GM23248 (cell line): ENCODE data around the gene KERA. TPM values are rescaled to one million over a fixed set of nuclear protein-coding genes. Genes with fewer than 3 reads are reported as not detected.

Experiments
- DNase-seq: peaks from one replicate; pipeline ENCODE4 v3.0.0-alpha.2; 2015
- H2AFZ ChIP-seq: fragments of 200-600 bp; sonication (generic); 2 replicates; pipeline ENCODE4 v1.6.1; 2016; ENCODE audit warnings: antibody characterized with exemption
- H3F3A ChIP-seq: fragments of 200-600 bp; sonication (generic); 2 replicates; pipeline ENCODE4 v1.6.1; 2016; ENCODE audit warnings: mild to moderate bottlenecking, antibody characterized with exemption, mixed run types; ENCODE audit not compliant: insufficient read depth
- H3K27ac ChIP-seq: fragments of 200-600 bp; sonication (generic); 2 replicates; pipeline ENCODE4 v1.5.1; 2016; ENCODE audit warnings: mild to moderate bottlenecking
- H3K27me3 ChIP-seq: fragments of 200-600 bp; sonication (generic); replicated peaks from 2 replicates; pipeline ENCODE4 v1.6.1; 2016; ENCODE audit warnings: mild to moderate bottlenecking; ENCODE audit not compliant: insufficient read depth
- H3K36me3 ChIP-seq: fragments of 200-600 bp; sonication (generic); 2 replicates; pipeline ENCODE4 v1.6.1; 2016; ENCODE audit warnings: low read depth, mild to moderate bottlenecking
- H3K4me1 ChIP-seq: fragments of 200-600 bp; sonication (generic); 2 replicates; pipeline ENCODE4 v1.6.1; 2016; ENCODE audit warnings: mild to moderate bottlenecking; ENCODE audit not compliant: insufficient read depth
- H3K4me2 ChIP-seq: fragments of 200-600 bp; sonication (generic); one replicate; pipeline ENCODE4 v1.6.1; 2016; ENCODE audit warnings: mild to moderate bottlenecking; ENCODE audit not compliant: unreplicated experiment
- H3K4me3 ChIP-seq: fragments of 200-600 bp; sonication (generic); 2 replicates; pipeline ENCODE4 v1.5.1; 2016; ENCODE audit warnings: mild to moderate bottlenecking
- H3K79me2 ChIP-seq: fragments of 200-600 bp; sonication (generic); 2 replicates; pipeline ENCODE4 v1.6.1; 2016; ENCODE audit warnings: mild to moderate bottlenecking; ENCODE audit not compliant: insufficient read depth
- H3K9ac ChIP-seq: fragments of 200-600 bp; sonication (generic); 2 replicates; pipeline ENCODE4 v1.6.1; 2016; ENCODE audit warnings: mild to moderate bottlenecking
- H3K9me2 ChIP-seq: fragments of 200-600 bp; sonication (generic); 2 replicates; pipeline ENCODE4 v1.6.1; 2016; ENCODE audit warnings: mixed run types, mild to moderate bottlenecking, moderate library complexity; ENCODE audit not compliant: insufficient read depth
- H3K9me3 ChIP-seq: fragments of 200-600 bp; sonication (generic); one replicate; pipeline ENCODE4 v1.6.1; 2017; ENCODE audit warnings: low read depth
- H4K20me1 ChIP-seq: fragments of 200-600 bp; sonication (generic); 2 replicates; pipeline ENCODE4 v1.6.0; 2016; ENCODE audit not compliant: insufficient read depth
- EZH2 ChIP-seq: fragments of 200-600 bp; sonication (generic); IDR thresholded peaks from 2 replicates; pipeline ENCODE4 v1.6.1; 2018; ENCODE audit warnings: antibody characterized with exemption, mild to moderate bottlenecking; ENCODE audit not compliant: insufficient read depth, poor library complexity, severe bottlenecking
- EZH2phosphoT487 ChIP-seq: fragments of 200-600 bp; sonication (generic); IDR thresholded peaks from 2 replicates; pipeline ENCODE4 v1.6.1; 2018; ENCODE audit warnings: antibody characterized with exemption, moderate library complexity, mild to moderate bottlenecking, low read depth; ENCODE audit not compliant: insufficient read depth
- WGBS, 2 experiments: methylation state at CpG; one replicate each; pipeline ENCODE4 v1.1.6; 2015 to 2017; ENCODE audit warnings: low lambda C conversion rate in 2 of 2, low coverage in 1 of 2; ENCODE audit errors: missing lambda C conversion rate in 2 of 2; 5-methylcytosine and 5-hydroxymethylcytosine counted together
- in situ Hi-C: fragments of 300-500 bp; cut with MboI; formaldehyde crosslinking; loops from 2 replicates; pipeline ENCODE4 v1.15.0; 2020
- polyA plus RNA-seq: library from polyadenylated mRNA; unstranded; fragments of >200 nt; fragmentation: Nextera tagmentation; extraction: Ambion mirVana; gene quantifications from 2 replicates; pipeline ENCODE4 v1.2.1, GENCODE V29; 2016
- total RNA-seq: library from RNA; depleted of rRNA; stranded (reverse); fragments of >200 nt; shearing (Covaris generic); gene quantifications from 2 replicates; pipeline ENCODE4 v1.2.3, GENCODE V29; 2014

KERA gene
- total and polyA plus RNA-seq, 2 experiments from 2014 or later = not detected

- H3K36me3 ChIP-seq = no peaks in the 10 kb centered on the region
- no peak overlapping the region for H2AFZ ChIP-seq
- H3K4me2 ChIP-seq = no peak overlapping the region
- no peak overlapping the region for H3K27ac ChIP-seq
- in situ Hi-C loops = no loop called here
- no peak for DNase-seq
- no peaks in the 10 kb centered on the region for H3K79me2 ChIP-seq
- H4K20me1 ChIP-seq = no peaks in the 10 kb centered on the region
- no peaks in the 10 kb centered on the region for H3K9me3 ChIP-seq
- no peak overlapping the region for H3K4me3 ChIP-seq
- no peaks in the 10 kb centered on the region; the same call in 1 of the 2 replicates for H3K9me2 ChIP-seq
- H3K27me3 ChIP-seq = no peaks in the 10 kb centered on the region
- 0 out of 2 replicates have a peak, but pooled peaks cover 2% of the 10 kb centered on the region for H3F3A ChIP-seq
- no peak overlapping the region for H3K9ac ChIP-seq
- TF ChIP-seq EZH2 (no peak), EZH2phosphoT487 (no peak)
- H3K4me1 ChIP-seq = peaks cover 6% of the 10 kb centered on the region
Observed at GRCh38 chr12:91059211-91059610, 1.4 kb upstream of the KERA start.

GRCh38 chr12:91058786-91059185, 962 bp upstream of the KERA start:
- WGBS, 2 experiments = 8 to 13% methylated on average over 1 of the region's 1 CpG
- in situ Hi-C loops = no loop called here
- peak; percentile 39 for DNase-seq
- no peak for TF ChIP-seq EZH2
- no peak for TF ChIP-seq EZH2phosphoT487
- Histone ChIP-seq H4K20me1 (no peaks in the 10 kb centered on the region), H3K4me3 (no peak overlapping the region), H3K27me3 (no peaks in the 10 kb centered on the region), H2AFZ (no peak overlapping the region), H3K4me2 (no peak overlapping the region), H3K9me2 (no peaks in the 10 kb centered on the region), H3F3A (0 out of 2 replicates have a peak, but pooled peaks cover 6% of the 10 kb centered on the region), H3K27ac (no peak overlapping the region), H3K36me3 (no peaks in the 10 kb centered on the region), H3K9me3 (no peaks in the 10 kb centered on the region), H3K4me1 (peaks cover 10% of the 10 kb centered on the region), H3K9ac (no peak overlapping the region), H3K79me2 (no peaks in the 10 kb centered on the region)

- no peaks in the 10 kb centered on the region for H3K79me2 ChIP-seq
- WGBS, 2 experiments = 42 to 68% methylated on average over 2 of the region's 2 CpGs
- in situ Hi-C loops = no loop called here
- no peaks in the 10 kb centered on the region for H3K9me3 ChIP-seq
- no peak overlapping the region for H2AFZ ChIP-seq
- peaks cover 13% of the 10 kb centered on the region for H3K4me1 ChIP-seq
- no peaks in the 10 kb centered on the region for H3K9me2 ChIP-seq
- no peak overlapping the region for H3K9ac ChIP-seq
- DNase-seq = no peak
- H3F3A ChIP-seq = 0 out of 2 replicates have a peak, but pooled peaks cover 8% of the 10 kb centered on the region
- no peaks in the 10 kb centered on the region for H3K27me3 ChIP-seq
- H3K36me3 ChIP-seq = no peaks in the 10 kb centered on the region
- H4K20me1 ChIP-seq = no peaks in the 10 kb centered on the region
- H3K4me2 ChIP-seq = no peak overlapping the region
- H3K4me3 ChIP-seq = no peak overlapping the region
- TF ChIP-seq EZH2 = no peak
- no peak for TF ChIP-seq EZH2phosphoT487
- no peak overlapping the region for H3K27ac ChIP-seq
Observed at GRCh38 chr12:91056488-91056887, 1.3 kb downstream of the KERA start.

GRCh38 chr12:91055976-91056375, 1.8 kb downstream of the KERA start:
- no peak overlapping the region for H3K4me2 ChIP-seq
- H3K4me3 ChIP-seq = no peak overlapping the region
- H2AFZ ChIP-seq = no peak overlapping the region
- no peak for TF ChIP-seq EZH2phosphoT487
- no peak for TF ChIP-seq EZH2
- H3K27ac ChIP-seq = no peak overlapping the region
- H3K9ac ChIP-seq = no peak overlapping the region
- no peaks in the 10 kb centered on the region for H3K9me3 ChIP-seq
- H3K27me3 ChIP-seq = no peaks in the 10 kb centered on the region
- H3K4me1 ChIP-seq = peaks cover 13% of the 10 kb centered on the region
- 49 to 58% methylated on average over 1 of the region's 1 CpG for WGBS, 2 experiments
- in situ Hi-C loops = no loop called here
- DNase-seq = peak; percentile 4
- no peaks in the 10 kb centered on the region for H3K9me2 ChIP-seq
- 0 out of 2 replicates have a peak, but pooled peaks cover 8% of the 10 kb centered on the region for H3F3A ChIP-seq
- H4K20me1 ChIP-seq = no peaks in the 10 kb centered on the region
- no peaks in the 10 kb centered on the region for H3K79me2 ChIP-seq
- H3K36me3 ChIP-seq = no peaks in the 10 kb centered on the region
